ENCODE measurements around the gene POLA1.

POLA1 gene

GRCh38 chrX:25014366-25014838 lies 320.7 kb downstream of the POLA1 start:
- Histone ChIP-seq H3K9me3 (ENCODE audit: insufficient read depth, low read length) (no peaks in the 10 kb centered on the region), H3K4me1 (ENCODE audit: low read length) (no peaks in the 10 kb centered on the region), H3K27me3 (ENCODE audit: low read depth, low read length) (no peaks in the 10 kb centered on the region), H3K9ac (ENCODE audit: low read length) (no peak overlapping the region), H3K79me2 (ENCODE audit: low read length) (no peaks in the 10 kb centered on the region), H3K4me3 (ENCODE audit: low read length) (no peak overlapping the region), H2AFZ (ENCODE audit: low read depth, low read length) (no peak overlapping the region), H3K27ac (ENCODE audit: low read length) (no peak overlapping the region), H3K36me3 (replicated peaks; ENCODE audit: low read depth, low read length) (no peaks in the 10 kb centered on the region), H4K20me1 (ENCODE audit: insufficient read depth, low read length) (no peaks in the 10 kb centered on the region), H3K4me2 (ENCODE audit: low read length) (no peak overlapping the region)
- TF ChIP-seq EZH2phosphoT487 (IDR thresholded peaks at IDR 0.05; ENCODE audit: low read depth) (no peak), CTCF (IDR thresholded peaks at IDR 0.05; ENCODE audit: low read depth, low read length) (no peak)

GRCh38 chrX:25015486-25016360 lies 322.0 kb downstream of the POLA1 start, which contains the start of gene ARX:
Gene ARX (minus strand): TSS chrX:25015965. CDS start chrX:25015737, 228 bp downstream.
- Histone ChIP-seq H3K79me2 (ENCODE audit: low read length) (no peaks in the 10 kb centered on the region), H3K9me3 (ENCODE audit: insufficient read depth, low read length) (no peaks in the 10 kb centered on the region), H3K4me3 (ENCODE audit: low read length) (no peak within 1 kb of the TSS), H3K27ac (ENCODE audit: low read length) (no peak within 1 kb of the TSS), H3K9ac (ENCODE audit: low read length) (no peak within 1 kb of the TSS), H3K36me3 (replicated peaks; ENCODE audit: low read depth, low read length) (no peaks in the 10 kb centered on the region), H3K4me1 (ENCODE audit: low read length) (no peaks in the 10 kb centered on the region), H4K20me1 (ENCODE audit: insufficient read depth, low read length) (no peaks in the 10 kb centered on the region), H3K27me3 (ENCODE audit: low read depth, low read length) (no peaks in the 10 kb centered on the region), H3K4me2 (ENCODE audit: low read length) (no peak within 1 kb of the TSS), H2AFZ (ENCODE audit: low read depth, low read length) (no peak within 1 kb of the TSS)
- TF ChIP-seq EZH2phosphoT487 (IDR thresholded peaks at IDR 0.05; ENCODE audit: low read depth) (no peak), CTCF (IDR thresholded peaks at IDR 0.05; ENCODE audit: low read depth, low read length) (no peak)

GRCh38 chrX:25016361-25016671 lies 322.6 kb downstream of the POLA1 start:
- H2AFZ ChIP-seq (ENCODE audit: low read depth, low read length): no peak overlapping the region
- no peak overlapping the region for H3K27ac ChIP-seq (ENCODE audit: low read length)
- no peak overlapping the region for H3K4me3 ChIP-seq (ENCODE audit: low read length)
- no peak overlapping the region for H3K4me2 ChIP-seq (ENCODE audit: low read length)
- H3K27me3 ChIP-seq (ENCODE audit: low read depth, low read length): no peaks in the 10 kb centered on the region
- TF ChIP-seq EZH2phosphoT487 (IDR thresholded peaks at IDR 0.05; ENCODE audit: low read depth) (no peak), CTCF (IDR thresholded peaks at IDR 0.05; ENCODE audit: low read depth, low read length) (no peak)
- no peak overlapping the region for H3K9ac ChIP-seq (ENCODE audit: low read length)
- no peaks in the 10 kb centered on the region for H3K36me3 ChIP-seq (replicated peaks; ENCODE audit: low read depth, low read length)
- no peaks in the 10 kb centered on the region for H3K9me3 ChIP-seq (ENCODE audit: insufficient read depth, low read length)
- H4K20me1 ChIP-seq (ENCODE audit: insufficient read depth, low read length): no peaks in the 10 kb centered on the region
- H3K79me2 ChIP-seq (ENCODE audit: low read length): no peaks in the 10 kb centered on the region
- no peaks in the 10 kb centered on the region for H3K4me1 ChIP-seq (ENCODE audit: low read length)

GRCh38 chrX:25016938-25017598 lies 323.4 kb downstream of the POLA1 start:
- Histone ChIP-seq H3K27ac (ENCODE audit: low read length) (no peak overlapping the region), H3K27me3 (ENCODE audit: low read depth, low read length) (no peaks in the 10 kb centered on the region), H3K4me1 (ENCODE audit: low read length) (no peaks in the 10 kb centered on the region), H3K79me2 (ENCODE audit: low read length) (no peaks in the 10 kb centered on the region), H3K4me3 (ENCODE audit: low read length) (no peak overlapping the region), H3K9ac (ENCODE audit: low read length) (no peak overlapping the region), H3K4me2 (ENCODE audit: low read length) (no peak overlapping the region), H4K20me1 (ENCODE audit: insufficient read depth, low read length) (no peaks in the 10 kb centered on the region), H3K9me3 (ENCODE audit: insufficient read depth, low read length) (no peaks in the 10 kb centered on the region), H3K36me3 (replicated peaks; ENCODE audit: low read depth, low read length) (no peaks in the 10 kb centered on the region), H2AFZ (ENCODE audit: low read depth, low read length) (no peak overlapping the region)
- TF ChIP-seq CTCF (IDR thresholded peaks at IDR 0.05; ENCODE audit: low read depth, low read length): no peak
- TF ChIP-seq EZH2phosphoT487 (IDR thresholded peaks at IDR 0.05; ENCODE audit: low read depth): no peak

Data from OCI-LY3 (cell line).